Esophagus squamous epithelium (tissue), 4 donors: ENCODE results near the gene DENND1A.

Source experiments
- POLR2A ChIP-seq, 4 donors: fragments of 450-650 bp; IDR thresholded peaks; one replicate each; pipeline ENCODE4 v1.6.1; 2017; ENCODE audit warnings: antibody characterized with exemption in 4 of 4, mild to moderate bottlenecking in 4 of 4, moderate library complexity in 3 of 4
- TF ChIP-seq, protein P1 (sequence below), 6 experiments: fragments of 450-650 bp in 4 of 6; fragments of 200-600 bp in 2 of 6; sonication (generic) in 2 of 6; IDR thresholded peaks; one replicate each; pipeline ENCODE4 v1.5.1; 2016 to 2019; ENCODE audit warnings: antibody characterized with exemption in 6 of 6, mild to moderate bottlenecking in 4 of 6, moderate library complexity in 4 of 6

DNA sequence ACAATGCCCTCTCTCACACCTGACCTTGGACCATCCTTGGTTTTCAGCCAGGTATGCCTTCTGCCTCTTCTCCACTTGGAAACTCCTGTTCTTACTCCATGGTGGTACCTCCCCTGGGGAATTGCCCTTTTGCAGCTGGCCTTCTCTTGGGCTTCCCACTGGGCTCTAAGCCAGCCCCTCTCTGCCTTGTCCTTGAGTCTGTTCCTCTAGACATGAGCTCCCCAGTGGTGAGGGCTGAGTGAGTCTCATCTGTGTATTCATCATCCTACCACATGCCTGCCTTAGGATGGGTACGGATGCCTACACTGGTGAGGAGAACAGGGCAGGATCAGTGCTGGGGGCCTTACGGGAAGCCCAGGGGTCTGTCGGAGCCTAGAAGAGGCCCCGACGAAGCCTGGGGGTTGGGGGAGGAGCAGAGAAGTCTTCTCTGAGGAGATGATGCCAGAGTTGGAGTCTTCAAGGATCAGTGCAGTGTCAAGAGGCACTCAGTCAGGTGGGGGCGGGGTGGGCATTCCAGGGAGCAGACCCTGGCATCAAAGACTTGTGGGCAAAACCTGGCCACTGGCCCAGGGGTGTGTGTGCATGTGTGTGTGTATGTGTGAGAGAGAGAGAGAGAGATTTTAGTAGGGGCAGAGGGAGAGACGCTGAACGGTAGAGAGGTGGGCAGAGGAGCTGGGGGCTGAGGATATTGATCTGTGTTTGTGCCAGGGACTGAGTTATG, 579.2 kb downstream of the DENND1A start:
- TF ChIP-seq, protein P1, sequence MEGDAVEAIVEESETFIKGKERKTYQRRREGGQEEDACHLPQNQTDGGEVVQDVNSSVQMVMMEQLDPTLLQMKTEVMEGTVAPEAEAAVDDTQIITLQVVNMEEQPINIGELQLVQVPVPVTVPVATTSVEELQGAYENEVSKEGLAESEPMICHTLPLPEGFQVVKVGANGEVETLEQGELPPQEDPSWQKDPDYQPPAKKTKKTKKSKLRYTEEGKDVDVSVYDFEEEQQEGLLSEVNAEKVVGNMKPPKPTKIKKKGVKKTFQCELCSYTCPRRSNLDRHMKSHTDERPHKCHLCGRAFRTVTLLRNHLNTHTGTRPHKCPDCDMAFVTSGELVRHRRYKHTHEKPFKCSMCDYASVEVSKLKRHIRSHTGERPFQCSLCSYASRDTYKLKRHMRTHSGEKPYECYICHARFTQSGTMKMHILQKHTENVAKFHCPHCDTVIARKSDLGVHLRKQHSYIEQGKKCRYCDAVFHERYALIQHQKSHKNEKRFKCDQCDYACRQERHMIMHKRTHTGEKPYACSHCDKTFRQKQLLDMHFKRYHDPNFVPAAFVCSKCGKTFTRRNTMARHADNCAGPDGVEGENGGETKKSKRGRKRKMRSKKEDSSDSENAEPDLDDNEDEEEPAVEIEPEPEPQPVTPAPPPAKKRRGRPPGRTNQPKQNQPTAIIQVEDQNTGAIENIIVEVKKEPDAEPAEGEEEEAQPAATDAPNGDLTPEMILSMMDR (IDR thresholded peaks at IDR 0.05) = no peak
- no peak for TF ChIP-seq POLR2A (IDR thresholded peaks at IDR 0.05)
